Measurements from ENCODE around the gene ROBO4.

DNA sequence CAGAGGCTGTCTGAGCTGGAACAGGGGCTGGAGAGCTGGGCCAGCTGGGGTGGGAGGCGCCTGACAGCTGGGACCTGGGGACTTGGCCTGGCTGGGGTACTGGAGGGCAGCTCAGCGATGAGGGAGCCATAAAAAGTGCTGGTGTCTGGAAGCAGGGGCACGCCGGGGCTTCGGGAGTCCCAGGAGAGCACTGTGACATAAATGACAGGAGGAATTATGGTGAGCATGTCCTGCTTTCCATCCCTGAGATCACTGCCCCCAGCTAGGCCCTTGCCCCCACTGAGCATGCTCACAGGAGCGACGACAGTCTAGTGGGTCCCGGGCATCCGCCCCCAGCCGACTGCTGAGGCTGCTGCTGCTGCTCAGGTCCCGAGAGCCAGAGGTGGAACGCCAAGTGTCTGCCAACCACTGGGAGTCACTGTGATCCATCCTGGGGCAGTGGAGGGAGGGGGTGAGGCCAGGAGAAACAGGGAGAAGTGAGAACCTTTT lies 6.2 kb downstream of the ROBO4 start:
- TF ChIP-seq EZH2 (optimal IDR thresholded peaks at IDR 0.05; ENCODE audit: low read depth, low read length): no peak
- TF ChIP-seq, protein P1, sequence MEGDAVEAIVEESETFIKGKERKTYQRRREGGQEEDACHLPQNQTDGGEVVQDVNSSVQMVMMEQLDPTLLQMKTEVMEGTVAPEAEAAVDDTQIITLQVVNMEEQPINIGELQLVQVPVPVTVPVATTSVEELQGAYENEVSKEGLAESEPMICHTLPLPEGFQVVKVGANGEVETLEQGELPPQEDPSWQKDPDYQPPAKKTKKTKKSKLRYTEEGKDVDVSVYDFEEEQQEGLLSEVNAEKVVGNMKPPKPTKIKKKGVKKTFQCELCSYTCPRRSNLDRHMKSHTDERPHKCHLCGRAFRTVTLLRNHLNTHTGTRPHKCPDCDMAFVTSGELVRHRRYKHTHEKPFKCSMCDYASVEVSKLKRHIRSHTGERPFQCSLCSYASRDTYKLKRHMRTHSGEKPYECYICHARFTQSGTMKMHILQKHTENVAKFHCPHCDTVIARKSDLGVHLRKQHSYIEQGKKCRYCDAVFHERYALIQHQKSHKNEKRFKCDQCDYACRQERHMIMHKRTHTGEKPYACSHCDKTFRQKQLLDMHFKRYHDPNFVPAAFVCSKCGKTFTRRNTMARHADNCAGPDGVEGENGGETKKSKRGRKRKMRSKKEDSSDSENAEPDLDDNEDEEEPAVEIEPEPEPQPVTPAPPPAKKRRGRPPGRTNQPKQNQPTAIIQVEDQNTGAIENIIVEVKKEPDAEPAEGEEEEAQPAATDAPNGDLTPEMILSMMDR (IDR thresholded peaks at IDR 0.05; ENCODE audit: low read length): no peak
- TF ChIP-seq EZH2phosphoT487 (IDR thresholded peaks at IDR 0.05; ENCODE audit: low read length): no peak
